Loucy (cell line): Measurements from ENCODE around the gene CWC25.

ENCODE experiments used
- H2AFZ ChIP-seq: fragments of 200-600 bp; sonication (generic); 2 replicates; pipeline ENCODE4 v1.6.0; 2016; ENCODE audit warnings: antibody characterized with exemption, mild to moderate bottlenecking, low read length, moderate library complexity
- H3F3A ChIP-seq: fragments of 200-600 bp; 2 replicates; pipeline ENCODE4 v1.6.0; 2016; ENCODE audit warnings: antibody characterized with exemption, low read depth, mild to moderate bottlenecking
- H3K27me3 ChIP-seq: fragments of 200-600 bp; sonication (generic); 2 replicates; pipeline ENCODE4 v1.6.1; 2014; ENCODE audit warnings: low read length, mild to moderate bottlenecking; ENCODE audit not compliant: insufficient read depth, poor library complexity, severe bottlenecking
- H3K36me3 ChIP-seq: fragments of 200-600 bp; sonication (generic); 2 replicates; pipeline ENCODE4 v1.6.1; 2016; ENCODE audit warnings: low read length; ENCODE audit not compliant: insufficient read depth
- H3K4me1 ChIP-seq: fragments of 200-600 bp; sonication (generic); 2 replicates; pipeline ENCODE4 v1.5.1; 2014; ENCODE audit warnings: low read length, mild to moderate bottlenecking; ENCODE audit not compliant: insufficient read depth, poor library complexity, severe bottlenecking
- H3K4me2 ChIP-seq: fragments of 200-600 bp; sonication (generic); 2 replicates; pipeline ENCODE4 v1.6.0; 2014; ENCODE audit warnings: antibody characterized with exemption, low read length, low read depth, mild to moderate bottlenecking; ENCODE audit not compliant: poor library complexity, severe bottlenecking
- H3K4me3 ChIP-seq: fragments of 200-600 bp; sonication (generic); 2 replicates; pipeline ENCODE4 v1.5.1; 2014; ENCODE audit warnings: low read length, mild to moderate bottlenecking, mixed read lengths; ENCODE audit not compliant: poor library complexity, severe bottlenecking
- H3K79me2 ChIP-seq: fragments of 200-600 bp; sonication (generic); 2 replicates; pipeline ENCODE4 v1.6.1; 2014; ENCODE audit warnings: low read length; ENCODE audit not compliant: insufficient read depth
- H3K9ac ChIP-seq: fragments of 200-600 bp; sonication (generic); 2 replicates; pipeline ENCODE4 v1.6.0; 2014; ENCODE audit warnings: mild to moderate bottlenecking, low read depth, low read length, moderate library complexity; ENCODE audit not compliant: poor library complexity, severe bottlenecking
- H3K9me2 ChIP-seq: fragments of 200-600 bp; sonication (generic); replicated peaks from 2 replicates; pipeline ENCODE4 v1.6.1; 2016; ENCODE audit warnings: low read depth, low read length, mixed read lengths
- H3K9me3 ChIP-seq: fragments of 200-600 bp; sonication (generic); 2 replicates; pipeline ENCODE4 v1.6.1; 2014; ENCODE audit warnings: mild to moderate bottlenecking, antibody characterized with exemption, low read length, low read depth; ENCODE audit not compliant: insufficient read depth
- H4K20me1 ChIP-seq: fragments of 200-600 bp; sonication (generic); 2 replicates; pipeline ENCODE4 v1.6.0; 2014; ENCODE audit warnings: antibody characterized with exemption, low read length, mild to moderate bottlenecking; ENCODE audit not compliant: insufficient read depth, poor library complexity, severe bottlenecking
- EZH2phosphoT487 ChIP-seq: fragments of 200-600 bp; IDR thresholded peaks from 2 replicates; pipeline ENCODE4 v1.6.1; 2018; ENCODE audit warnings: antibody characterized with exemption, mild to moderate bottlenecking, moderate library complexity, borderline replicate concordance
- TF ChIP-seq, protein P1 (sequence below): fragments of 200-600 bp; sonication (generic); conservative IDR thresholded peaks from 2 replicates; pipeline ENCODE4 v1.5.1; 2014; ENCODE audit warnings: mild to moderate bottlenecking, antibody characterized with exemption, low read length

The CWC25 gene

DNA sequence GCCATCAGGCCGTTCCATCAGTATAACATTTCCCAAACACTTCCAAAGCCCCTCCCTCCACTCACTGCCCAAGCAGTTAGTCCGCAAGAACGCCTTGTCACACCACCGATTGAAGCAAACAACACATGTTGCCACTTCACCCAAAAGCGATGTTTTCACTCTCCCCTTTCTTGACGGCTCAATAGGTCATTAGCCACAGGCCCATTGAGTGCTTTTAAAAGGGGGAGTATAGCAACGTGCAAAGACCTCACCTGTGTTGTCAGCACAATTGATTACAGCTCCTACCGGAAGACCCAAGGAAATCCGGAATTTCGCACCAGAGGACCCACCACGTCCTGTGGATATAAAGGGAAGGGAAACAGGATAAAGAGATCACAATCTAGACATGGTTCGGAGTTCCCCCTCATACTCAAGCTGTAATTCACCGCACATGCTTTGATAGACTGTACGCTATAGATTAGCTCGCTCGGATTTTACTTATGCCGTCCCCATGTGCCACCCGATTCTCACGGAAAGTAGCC, 27.7 kb upstream of the CWC25 start:
- Histone ChIP-seq H3K4me1 (peaks cover 31% of the 10 kb centered on the region), H4K20me1 (peaks cover 56% of the 10 kb centered on the region), H3K9me2 (no peaks in the 10 kb centered on the region), H3K4me2 (peak overlapping the region; percentile 99), H3K36me3 (peaks cover 46% of the 10 kb centered on the region; the same call in 1 of the 2 replicates), H2AFZ (no peak overlapping the region), H3K4me3 (peak overlapping the region; percentile 95), H3K27me3 (peaks cover 7% of the 10 kb centered on the region), H3K9ac (peak overlapping the region; percentile 94), H3F3A (peaks cover 12% of the 10 kb centered on the region), H3K79me2 (peaks cover 53% of the 10 kb centered on the region), H3K9me3 (no peaks in the 10 kb centered on the region)
- TF ChIP-seq, protein P1, sequence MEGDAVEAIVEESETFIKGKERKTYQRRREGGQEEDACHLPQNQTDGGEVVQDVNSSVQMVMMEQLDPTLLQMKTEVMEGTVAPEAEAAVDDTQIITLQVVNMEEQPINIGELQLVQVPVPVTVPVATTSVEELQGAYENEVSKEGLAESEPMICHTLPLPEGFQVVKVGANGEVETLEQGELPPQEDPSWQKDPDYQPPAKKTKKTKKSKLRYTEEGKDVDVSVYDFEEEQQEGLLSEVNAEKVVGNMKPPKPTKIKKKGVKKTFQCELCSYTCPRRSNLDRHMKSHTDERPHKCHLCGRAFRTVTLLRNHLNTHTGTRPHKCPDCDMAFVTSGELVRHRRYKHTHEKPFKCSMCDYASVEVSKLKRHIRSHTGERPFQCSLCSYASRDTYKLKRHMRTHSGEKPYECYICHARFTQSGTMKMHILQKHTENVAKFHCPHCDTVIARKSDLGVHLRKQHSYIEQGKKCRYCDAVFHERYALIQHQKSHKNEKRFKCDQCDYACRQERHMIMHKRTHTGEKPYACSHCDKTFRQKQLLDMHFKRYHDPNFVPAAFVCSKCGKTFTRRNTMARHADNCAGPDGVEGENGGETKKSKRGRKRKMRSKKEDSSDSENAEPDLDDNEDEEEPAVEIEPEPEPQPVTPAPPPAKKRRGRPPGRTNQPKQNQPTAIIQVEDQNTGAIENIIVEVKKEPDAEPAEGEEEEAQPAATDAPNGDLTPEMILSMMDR, result no peak
- no peak for TF ChIP-seq EZH2phosphoT487

GRCh38 chr17:38851434-38851833, 26.3 kb upstream of the CWC25 start:
- Histone ChIP-seq H2AFZ (no peak overlapping the region), H4K20me1 (peaks cover 58% of the 10 kb centered on the region), H3K9me2 (no peaks in the 10 kb centered on the region), H3K4me2 (peak overlapping the region; percentile 99), H3K9ac (peak overlapping the region; percentile 94), H3K79me2 (peaks cover 53% of the 10 kb centered on the region), H3K4me3 (peak overlapping the region; percentile 95), H3K36me3 (peaks cover 52% of the 10 kb centered on the region; the same call in 1 of the 2 replicates), H3K9me3 (no peaks in the 10 kb centered on the region), H3K27me3 (peaks cover 7% of the 10 kb centered on the region), H3F3A (peaks cover 12% of the 10 kb centered on the region), H3K4me1 (peaks cover 31% of the 10 kb centered on the region)
- TF ChIP-seq, protein P1, result no peak
- no peak for TF ChIP-seq EZH2phosphoT487

DNA sequence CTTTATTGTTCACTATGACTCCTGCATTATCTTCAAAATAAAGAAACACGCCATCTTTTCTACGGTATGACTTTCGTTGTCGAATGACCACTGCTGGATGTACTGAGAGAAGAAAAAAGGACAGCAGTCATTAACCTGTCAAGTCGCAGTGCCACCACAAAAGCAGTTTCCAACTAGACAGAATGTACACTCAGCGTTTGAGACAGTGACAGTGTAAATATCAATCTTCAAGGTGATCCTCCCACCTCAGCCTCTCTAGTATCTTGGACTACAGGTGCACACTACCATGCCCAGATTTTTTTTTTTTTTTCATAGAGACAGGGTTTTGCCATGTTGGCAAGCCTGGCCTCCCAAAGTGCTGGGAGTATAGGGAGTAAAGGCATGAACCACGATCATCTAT, 25.3 kb upstream of the CWC25 start:
- no peaks in the 10 kb centered on the region for H3K9me2 ChIP-seq
- H3K36me3 ChIP-seq, result peaks cover 52% of the 10 kb centered on the region; the same call in 1 of the 2 replicates
- peaks cover 12% of the 10 kb centered on the region for H3F3A ChIP-seq
- peaks cover 53% of the 10 kb centered on the region for H3K79me2 ChIP-seq
- peak overlapping the region; percentile 94 for H3K9ac ChIP-seq
- no peak overlapping the region for H2AFZ ChIP-seq
- H4K20me1 ChIP-seq, result peaks cover 58% of the 10 kb centered on the region
- peak overlapping the region; percentile 99 for H3K4me2 ChIP-seq
- H3K9me3 ChIP-seq, result no peaks in the 10 kb centered on the region
- H3K27me3 ChIP-seq, result peaks cover 7% of the 10 kb centered on the region
- peak overlapping the region; percentile 95 for H3K4me3 ChIP-seq
- TF ChIP-seq, protein P1, result no peak
- TF ChIP-seq EZH2phosphoT487, result no peak
- H3K4me1 ChIP-seq, result peaks cover 31% of the 10 kb centered on the region
